MCF 10A (cell line): Measurements from ENCODE around the gene PPM1H. TPM values are rescaled to one million over a fixed set of nuclear protein-coding genes. Genes with fewer than 3 reads are reported as not detected.
A peak's percentile ranks its signal among the peaks of the same experiment; 100 is the strongest.

Source experiments
- BruUV-seq: library from RNA; stranded (reverse); fragments of 400-500 nt; replicated peaks from 2 replicates; lab custom pipeline; 2021; lab: Mats Ljungman, UMichigan
- CTCF ChIA-PET: fragments of 300-600 bp; sonication (Branson Sonifier 250); formaldehyde crosslinking; extraction: SDS; loops from one replicate; lab custom pipeline; 2021; ENCODE audit warnings: antibody characterized with exemption, inconsistent platforms; lab: Yijun Ruan, JAX
- POLR2A ChIA-PET: fragments of 300-600, 350-650 bp; sonication (Branson Sonifier 250); formaldehyde crosslinking; extraction: SDS; loops from one replicate; lab custom pipeline; 2020; ENCODE audit warnings: antibody characterized with exemption, inconsistent platforms; lab: Yijun Ruan, JAX
- DNase-seq: peaks from one replicate; pipeline ENCODE4 v3.0.0-alpha.2; 2018; ENCODE audit not compliant: unreplicated experiment
- H3K27ac Mint-ChIP-seq: one replicate; pipeline ENCODE4 v1.8.0; 2022; ENCODE audit warnings: mild to moderate bottlenecking, low read depth, mixed read lengths; ENCODE audit not compliant: unreplicated experiment
- H3K27me3 Mint-ChIP-seq: one replicate; pipeline ENCODE4 v1.8.0; 2022; ENCODE audit warnings: mixed read lengths; ENCODE audit not compliant: insufficient read depth, unreplicated experiment
- H3K36me3 Mint-ChIP-seq: one replicate; pipeline ENCODE4 v1.8.0; 2022; ENCODE audit warnings: mild to moderate bottlenecking, moderate library complexity, mixed read lengths; ENCODE audit not compliant: insufficient read depth, unreplicated experiment
- H3K4me1 Mint-ChIP-seq: one replicate; pipeline ENCODE4 v1.8.0; 2022; ENCODE audit warnings: mixed read lengths; ENCODE audit not compliant: insufficient read depth, unreplicated experiment
- H3K4me3 Mint-ChIP-seq: one replicate; pipeline ENCODE4 v1.8.0; 2022; ENCODE audit warnings: mild to moderate bottlenecking, moderate library complexity, mixed read lengths; ENCODE audit not compliant: unreplicated experiment
- H3K9me3 Mint-ChIP-seq: one replicate; pipeline ENCODE4 v1.8.0; 2022; ENCODE audit warnings: mixed read lengths; ENCODE audit not compliant: unreplicated experiment
- CTCF ChIP-seq: fragments of 200-600 bp; IDR thresholded peaks from one replicate; pipeline ENCODE4 v1.8.0; 2022; ENCODE audit warnings: antibody characterized with exemption, mild to moderate bottlenecking; ENCODE audit not compliant: unreplicated experiment
- intact Hi-C: fragments of 100-400 bp; cut with micrococcal nuclease; formaldehyde crosslinking; loops from 2 replicates; pipeline ENCODE4 v1.14.1; 2022
- total RNA-seq: library from RNA; stranded (reverse); gene quantifications from 2 replicates; pipeline ENCODE4 v1.2.3, GENCODE V29; 2022

PPM1H gene
- total RNA-seq, 1 experiment from 2014 or later, result 0.49 TPM

GRCh38 chr12:62868820-62869219, 66.1 kb downstream of the PPM1H start:
- H3K36me3 Mint-ChIP-seq, result no peaks in the 10 kb centered on the region
- no TSS peak for BruUV-seq
- H3K27ac Mint-ChIP-seq, result no peak overlapping the region
- no peak for DNase-seq
- H3K27me3 Mint-ChIP-seq, result no peaks in the 10 kb centered on the region
- H3K4me3 Mint-ChIP-seq, result no peak overlapping the region
- ChIA-PET POLR2A (interaction anchor here (0.7 kb wide), 1 partner anchor 285 kb away, joined by 3 read pairs; no protein-coding TSS in a partner anchor), CTCF (interaction anchor here (1.1 kb wide), 1 partner anchor 66 kb away, joined by 3 read pairs; the partner anchor contains the start of gene PPM1H)
- no peak for TF ChIP-seq CTCF
- H3K4me1 Mint-ChIP-seq, result peaks cover 16% of the 10 kb centered on the region
- intact Hi-C loops, result no loop called here
- H3K9me3 Mint-ChIP-seq, result peaks cover 13% of the 10 kb centered on the region

- ChIA-PET CTCF (interaction anchor here (1.1 to 1.2 kb wide), 2 partner anchors 202 kb away, joined by 3 to 4 read pairs; no protein-coding TSS in a partner anchor), POLR2A (interaction anchor here (0.7 kb wide), 1 partner anchor 9 kb away, joined by 3 read pairs; no protein-coding TSS in a partner anchor)
- Mint-ChIP-seq H3K4me3 (no peak overlapping the region), H3K36me3 (no peaks in the 10 kb centered on the region), H3K27ac (peak overlapping the region; percentile 57), H3K9me3 (peaks cover 13% of the 10 kb centered on the region), H3K4me1 (peaks cover 27% of the 10 kb centered on the region), H3K27me3 (no peaks in the 10 kb centered on the region)
- intact Hi-C loops, result no loop called here
- DNase-seq, result peak; percentile 42
- BruUV-seq, result no TSS peak
- TF ChIP-seq CTCF, result no peak
Observed at GRCh38 chr12:62866451-62867082, 68.4 kb downstream of the PPM1H start.

- no peaks in the 10 kb centered on the region for H3K36me3 Mint-ChIP-seq
- no peak for TF ChIP-seq CTCF
- no TSS peak for BruUV-seq
- DNase-seq, result no peak
- intact Hi-C loops, result no loop called here
- peaks cover 9% of the 10 kb centered on the region for H3K9me3 Mint-ChIP-seq
- CTCF ChIA-PET, result interaction anchor here (1.2 kb wide), 1 partner anchor 203 kb away, joined by 4 read pairs; no protein-coding TSS in a partner anchor
- H3K4me3 Mint-ChIP-seq, result no peak overlapping the region
- peak overlapping the region; percentile 57 for H3K27ac Mint-ChIP-seq
- POLR2A ChIA-PET, result no interaction called here
- H3K4me1 Mint-ChIP-seq, result peaks cover 32% of the 10 kb centered on the region
- no peaks in the 10 kb centered on the region for H3K27me3 Mint-ChIP-seq
Observed at GRCh38 chr12:62865937-62866336, 69.0 kb downstream of the PPM1H start.

GRCh38 chr12:62865065-62865464, 69.9 kb downstream of the PPM1H start:
- intact Hi-C loops, result no loop called here
- Mint-ChIP-seq H3K9me3 (peaks cover 2% of the 10 kb centered on the region), H3K27ac (no peak overlapping the region), H3K27me3 (no peaks in the 10 kb centered on the region), H3K4me3 (no peak overlapping the region), H3K36me3 (no peaks in the 10 kb centered on the region), H3K4me1 (peaks cover 32% of the 10 kb centered on the region)
- ChIA-PET CTCF (interaction anchor here (1.1 kb wide), 1 partner anchor 51 kb away, joined by 4 read pairs; no protein-coding TSS in a partner anchor), POLR2A (interaction anchor here (0.6 to 0.7 kb wide), 2 partner anchors 459 to 605 kb away, joined by 3 read pairs; no protein-coding TSS in a partner anchor)
- BruUV-seq, result no TSS peak
- TF ChIP-seq CTCF, result no peak
- no peak for DNase-seq
